ENCODE measurements around the gene SLCO4C1.

DNA sequence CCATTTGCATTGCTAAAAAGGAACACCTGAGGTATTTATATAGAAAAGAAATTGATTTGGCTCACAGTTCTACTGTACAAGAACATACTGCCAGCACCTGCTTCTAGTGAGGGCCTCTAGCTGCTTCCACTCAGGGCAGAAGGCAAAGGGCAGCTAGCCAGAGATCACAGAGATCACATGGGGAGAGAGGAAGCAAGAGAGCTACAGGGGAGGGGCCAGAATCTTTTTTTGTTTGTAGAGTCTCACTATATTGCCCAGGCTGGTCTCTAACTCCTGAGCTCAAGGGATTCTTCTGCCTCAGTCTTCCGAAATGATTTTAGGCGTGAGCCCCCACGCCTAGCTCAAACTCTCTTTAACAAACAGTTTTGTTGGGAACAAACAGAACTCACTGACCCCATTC, 6.1 kb downstream of the SLCO4C1 start:
- TF ChIP-seq ZFX (CRISPR knock-in tag; IDR thresholded peaks at IDR 0.05): no peak
- no peak for TF ChIP-seq MXI1 (IDR thresholded peaks at IDR 0.05; ENCODE audit: low read depth, low read length)
- TF ChIP-seq MIER1 (IDR thresholded peaks at IDR 0.05; ENCODE audit: low read depth): no peak

Measured in K562 (cell line).